ENCODE measurements around the gene NKAIN1.
A peak's percentile ranks its signal among the peaks of the same experiment; 100 is the strongest.

NKAIN1 gene

DNA sequence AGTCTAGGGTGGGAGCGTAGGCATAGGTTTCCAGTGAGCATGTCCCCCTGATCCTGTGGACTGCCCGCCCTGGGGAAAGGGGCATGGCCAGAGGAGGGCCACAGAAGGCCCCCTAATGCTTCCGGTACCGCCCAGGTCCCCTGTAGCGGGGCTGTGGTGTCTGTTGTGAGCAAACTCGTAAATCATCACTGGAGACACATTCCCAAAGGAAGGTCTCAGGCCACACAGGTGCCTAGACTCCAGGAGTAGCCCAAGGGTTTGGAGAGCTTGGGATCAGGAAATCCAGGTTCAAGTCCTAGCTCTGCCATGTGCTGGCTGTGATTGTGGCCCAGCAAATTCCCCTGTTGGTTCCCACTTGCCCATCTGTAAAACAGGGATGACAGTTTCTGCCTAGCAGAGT lies 20.2 kb downstream of the NKAIN1 start:
- Histone ChIP-seq H3K27me3 (no peaks in the 10 kb centered on the region), H3K36me3 (no peaks in the 10 kb centered on the region), H3K4me1 (peaks cover 11% of the 10 kb centered on the region), H3K9me3 (no peaks in the 10 kb centered on the region), H3K4me3 (ENCODE audit: low read depth, low read length) (no peak overlapping the region)
- DNase-seq = no peak
- TF ChIP-seq CTCF (IDR thresholded peaks at IDR 0.05; ENCODE audit: low read depth, low read length) = no peak

DNA sequence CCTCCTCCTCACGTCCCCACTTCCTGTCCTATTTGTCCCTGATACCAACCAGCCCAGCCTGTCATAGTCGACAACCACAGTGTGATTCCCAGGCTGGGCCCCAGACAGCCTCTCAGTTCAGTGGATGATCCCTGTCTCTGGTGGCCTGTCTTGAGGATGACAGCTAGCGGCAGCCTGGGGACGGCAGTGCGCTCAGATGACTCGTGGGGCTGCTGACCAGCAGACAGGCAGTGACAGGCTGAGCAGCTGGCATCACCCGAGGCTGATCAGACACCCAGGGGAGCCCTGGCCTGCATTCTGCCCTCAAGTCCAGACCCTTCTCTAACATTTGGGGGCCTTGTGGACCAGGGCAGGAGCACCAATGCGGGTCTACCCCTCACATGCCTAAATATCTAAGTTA lies 21.0 kb downstream of the NKAIN1 start:
- peak; percentile 36 for DNase-seq
- H3K27me3 ChIP-seq = no peaks in the 10 kb centered on the region
- no peak for TF ChIP-seq CTCF (IDR thresholded peaks at IDR 0.05; ENCODE audit: low read depth, low read length)
- H3K4me1 ChIP-seq = peaks cover 11% of the 10 kb centered on the region
- H3K9me3 ChIP-seq = no peaks in the 10 kb centered on the region
- H3K4me3 ChIP-seq (ENCODE audit: low read depth, low read length) = no peak overlapping the region
- H3K36me3 ChIP-seq = no peaks in the 10 kb centered on the region

- peak; percentile 87 for DNase-seq
- no peaks in the 10 kb centered on the region for H3K36me3 ChIP-seq
- H3K4me3 ChIP-seq (ENCODE audit: low read depth, low read length) = no peak overlapping the region
- TF ChIP-seq CTCF (IDR thresholded peaks at IDR 0.05; ENCODE audit: low read depth, low read length) = no peak
- H3K9me3 ChIP-seq = no peaks in the 10 kb centered on the region
- no peaks in the 10 kb centered on the region for H3K27me3 ChIP-seq
- peaks cover 11% of the 10 kb centered on the region for H3K4me1 ChIP-seq
These were observed 23.7 kb downstream of the NKAIN1 start for GRCh38 chr1:31216016-31216415.

DNA sequence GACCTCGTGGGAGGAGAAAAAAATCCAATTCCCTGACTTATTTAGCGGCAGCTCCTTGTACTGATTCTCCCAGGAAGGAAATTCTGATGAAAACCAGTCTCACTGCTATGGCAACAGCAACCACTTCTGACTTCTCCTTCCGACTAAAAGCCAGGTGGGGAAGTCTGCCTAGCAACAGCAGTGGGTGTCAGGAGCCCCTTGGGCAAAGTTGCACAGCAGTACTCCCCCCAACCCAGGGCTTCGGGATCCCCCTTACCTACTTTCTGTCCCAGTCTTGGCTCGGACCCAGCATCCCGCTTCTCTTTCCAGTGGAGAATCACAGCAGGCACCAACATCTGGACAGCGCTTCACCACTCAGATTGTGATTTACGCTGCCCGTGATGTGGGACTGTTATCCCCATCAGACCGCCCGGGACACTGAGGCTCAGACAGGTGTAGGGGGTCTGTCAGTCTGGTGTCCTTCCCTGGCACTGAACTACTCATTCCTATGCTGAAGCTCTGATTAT lies 24.6 kb downstream of the NKAIN1 start:
- peaks cover 11% of the 10 kb centered on the region for H3K4me1 ChIP-seq
- no peaks in the 10 kb centered on the region for H3K27me3 ChIP-seq
- no peaks in the 10 kb centered on the region for H3K36me3 ChIP-seq
- no peak overlapping the region for H3K4me3 ChIP-seq (ENCODE audit: low read depth, low read length)
- no peak for DNase-seq
- TF ChIP-seq CTCF (IDR thresholded peaks at IDR 0.05; ENCODE audit: low read depth, low read length) = no peak
- H3K9me3 ChIP-seq = no peaks in the 10 kb centered on the region

DNA sequence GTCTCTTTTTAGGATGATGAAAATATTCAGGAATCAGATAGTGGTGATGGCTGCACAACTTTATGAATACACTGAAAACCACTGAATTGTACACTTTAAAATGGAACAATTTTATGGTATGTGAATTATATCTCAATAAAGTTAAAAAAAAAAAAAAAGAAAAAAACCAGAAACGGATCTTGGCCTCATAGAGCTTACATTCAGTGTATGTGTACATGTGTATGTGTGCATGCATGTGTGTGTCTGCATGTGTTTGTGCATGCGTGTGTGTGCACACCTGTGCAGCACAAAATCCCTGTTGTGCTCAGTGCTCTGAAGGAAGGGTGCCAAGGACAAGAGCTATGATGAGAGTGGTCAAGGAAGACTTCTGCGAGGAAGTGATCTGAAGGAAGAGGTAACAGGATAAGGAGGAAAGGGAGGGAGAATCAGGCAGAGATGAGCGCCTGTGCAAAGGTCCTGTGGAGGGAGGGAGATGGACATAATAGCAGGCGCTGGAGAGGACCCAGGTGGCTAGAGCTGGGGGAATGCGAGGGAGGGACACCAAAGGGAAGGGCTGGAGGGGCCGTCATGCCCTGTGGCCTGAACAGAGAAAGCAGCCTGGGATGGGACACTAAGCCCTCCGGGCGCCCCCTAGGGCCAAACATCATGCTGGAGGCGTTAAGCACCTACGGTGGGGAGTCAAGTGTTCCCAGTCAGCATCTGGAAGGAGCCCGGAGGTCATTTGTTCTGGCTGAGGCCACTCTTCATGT lies 25.2 kb downstream of the NKAIN1 start:
- Histone ChIP-seq H3K27me3 (no peaks in the 10 kb centered on the region), H3K4me1 (peaks cover 11% of the 10 kb centered on the region), H3K9me3 (no peaks in the 10 kb centered on the region), H3K36me3 (no peaks in the 10 kb centered on the region), H3K4me3 (ENCODE audit: low read depth, low read length) (no peak overlapping the region)
- no peak for TF ChIP-seq CTCF (IDR thresholded peaks at IDR 0.05; ENCODE audit: low read depth, low read length)
- no peak for DNase-seq

DNA sequence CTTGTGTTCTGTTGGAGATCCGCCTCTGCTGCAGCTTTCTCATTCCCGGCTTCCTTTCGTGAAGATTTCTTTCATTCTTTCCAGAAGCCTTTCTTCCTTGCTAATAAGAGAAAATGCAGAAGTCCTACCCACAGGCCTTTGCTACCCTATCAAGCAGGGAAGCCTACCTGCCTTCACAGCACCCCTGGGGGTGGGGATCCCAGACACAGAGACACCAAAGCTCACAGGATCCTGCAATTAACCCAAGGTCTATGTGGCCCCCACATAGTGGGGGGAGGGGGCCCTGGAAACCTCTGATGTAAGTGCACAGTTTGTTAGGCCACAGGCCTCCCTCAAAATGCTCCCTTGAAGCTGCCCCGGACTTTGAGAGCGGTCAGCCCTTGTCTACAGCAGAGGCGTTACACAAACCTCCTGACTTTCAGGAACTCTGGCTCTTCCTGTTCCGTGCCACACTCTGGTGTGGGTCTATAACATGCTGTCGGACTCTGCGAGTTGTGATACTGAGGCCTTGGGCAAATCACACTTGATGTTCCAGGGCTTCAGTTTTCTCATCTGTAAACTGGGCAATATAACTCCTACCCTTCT lies 31.2 kb downstream of the NKAIN1 start:
- H3K27me3 ChIP-seq = no peaks in the 10 kb centered on the region
- no peaks in the 10 kb centered on the region for H3K36me3 ChIP-seq
- no peak for DNase-seq
- no peaks in the 10 kb centered on the region for H3K4me1 ChIP-seq
- no peak overlapping the region for H3K4me3 ChIP-seq (ENCODE audit: low read depth, low read length)
- H3K9me3 ChIP-seq = no peaks in the 10 kb centered on the region
- TF ChIP-seq CTCF (IDR thresholded peaks at IDR 0.05; ENCODE audit: low read depth, low read length) = no peak
